Renal cortex interstitium (tissue), 11 donors: ENCODE measurements around the gene ACOT8. TPM values are rescaled to one million over a fixed set of nuclear protein-coding genes. Genes with fewer than 3 reads are reported as not detected.
"Not testable (repeated sequence)": the region's sequence is repeated elsewhere in the genome, so short reads cannot be mapped to it uniquely, and the experiment has no call there.

Experiments used
- DNase-seq, 11 donors: peaks; one replicate each; pipeline ENCODE4 v3.0.0-alpha.2; 2013; ENCODE audit warnings: low read depth in 9 of 11, low spot score in 4 of 11; ENCODE audit errors: extremely low read depth in 1 of 11
- polyA plus RNA-seq, 3 donors: library from polyadenylated mRNA; unstranded; fragments of 120-200 nt; gene quantifications; one replicate each; pipeline ENCODE4 v1.2.1, GENCODE V29; 2013; ENCODE audit not compliant: insufficient read length in 3 of 3

Gene ACOT8
- polyA plus RNA-seq, 3 donors, result 19.2 to 31.3 (median 25.3) TPM

- no peak for DNase-seq
Measured at GRCh38 chr20:45841407-45842129, 15.6 kb downstream of the ACOT8 start.

- no peak for DNase-seq
Measured at GRCh38 chr20:45840700-45841198, 16.4 kb downstream of the ACOT8 start.

GRCh38 chr20:45836841-45837240, 20.4 kb downstream of the ACOT8 start:
- DNase-seq, result no peak

GRCh38 chr20:45835825-45836224, 21.4 kb downstream of the ACOT8 start:
- DNase-seq, result no peak

GRCh38 chr20:45835329-45835765, 21.8 kb downstream of the ACOT8 start:
- DNase-seq, result no peak

GRCh38 chr20:45834797-45835161, 22.4 kb downstream of the ACOT8 start:
- DNase-seq, result no peak

- peak in 4 of 11 donors; percentile 57 to 73 (median 70) for DNase-seq
Measured at GRCh38 chr20:45833883-45834796, 23.1 kb downstream of the ACOT8 start.

- peak in 8 of 11 donors; percentile 50 to 80 (median 72) for DNase-seq
Measured at GRCh38 chr20:45833030-45833882, 23.9 kb downstream of the ACOT8 start, which contains the start of gene SNX21. SNX21 (plus strand) TSS chr20:45833799; CDS start chr20:45833920, 121 bp downstream.

GRCh38 chr20:45832619-45833018, 24.6 kb downstream of the ACOT8 start:
- DNase-seq, result no peak

- DNase-seq, result not testable (repeated sequence)
Measured at GRCh38 chr20:45829673-45830106, 27.5 kb downstream of the ACOT8 start.

GRCh38 chr20:45828589-45828988, 28.6 kb downstream of the ACOT8 start:
- DNase-seq, result no peak

- DNase-seq, result no peak
Measured at GRCh38 chr20:45827712-45828111, 29.5 kb downstream of the ACOT8 start.

GRCh38 chr20:45827030-45827652, 30.1 kb downstream of the ACOT8 start, which contains the start of gene TNNC2:
TNNC2 (minus strand) TSS chr20:45827312; CDS start chr20:45827248, 64 bp downstream.
- no peak for DNase-seq

- no peak for DNase-seq
Measured at GRCh38 chr20:45826381-45827019, 30.7 kb downstream of the ACOT8 start.

- no peak for DNase-seq
Measured at GRCh38 chr20:45823949-45824835, 33.0 kb downstream of the ACOT8 start.

- DNase-seq, result peak in 1 of 11 donors; percentile 45
Measured at GRCh38 chr20:45822857-45823256, 34.3 kb downstream of the ACOT8 start.

GRCh38 chr20:45821947-45822346, 35.2 kb downstream of the ACOT8 start:
- DNase-seq, result no peak
